Kidney epithelial cell (primary cell): ENCODE results near the gene JARID2. TPM values are rescaled to one million over a fixed set of nuclear protein-coding genes. Genes with fewer than 3 reads are reported as not detected.

ENCODE experiments used
- DNase-seq: peaks from one replicate; pipeline ENCODE4 v3.0.0-alpha.2; 2010; ENCODE audit warnings: low read depth
- H3K27me3 ChIP-seq: 2 replicates; pipeline ENCODE4 v1.6.0; 2011; ENCODE audit warnings: low read length; ENCODE audit not compliant: control insufficient read depth, insufficient read depth
- H3K36me3 ChIP-seq: 2 replicates; pipeline ENCODE4 v1.5.1; 2011; ENCODE audit warnings: low read length; ENCODE audit not compliant: control insufficient read depth, insufficient read depth
- H3K4me3 ChIP-seq: 2 replicates; pipeline ENCODE4 v1.5.1; 2011; ENCODE audit warnings: low read depth, mild to moderate bottlenecking, control low read depth, low read length
- total RNA-seq: library from RNA; depleted of rRNA; stranded (reverse); fragments of >200 nt; gene quantifications from 2 replicates; pipeline ENCODE4 v1.2.3, GENCODE V29; 2015
- TF ChIP-seq, protein P1 (sequence below): IDR thresholded peaks from 2 replicates; pipeline ENCODE4 v1.5.1; 2011; ENCODE audit warnings: mild to moderate bottlenecking, moderate library complexity, low read length, control low read depth, inconsistent platforms; ENCODE audit not compliant: insufficient read depth, poor library complexity, severe bottlenecking

JARID2 gene
- total RNA-seq, 1 donor from 2014 or later: 15.2 TPM

DNA sequence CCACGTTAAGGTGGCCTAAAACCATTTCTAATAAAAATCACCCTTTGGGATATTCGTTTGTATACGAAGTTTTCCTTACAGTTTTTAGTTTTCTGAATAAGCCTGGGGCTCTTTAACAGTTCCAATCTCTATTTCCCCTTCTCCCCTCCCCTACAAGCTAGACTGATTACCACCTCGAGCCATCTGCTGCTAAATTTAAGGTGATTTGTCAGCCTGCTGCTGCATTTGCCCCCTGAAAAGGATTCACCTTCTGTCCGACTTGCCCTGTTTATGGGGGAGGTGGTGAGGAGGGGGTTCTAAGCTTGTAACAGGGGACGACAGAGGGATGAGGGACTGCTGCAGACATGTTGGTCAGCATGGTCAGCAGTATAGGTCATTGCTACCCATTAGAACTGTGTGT is 146.3 kb downstream of the JARID2 start:
- DNase-seq: no peak
- H3K27me3 ChIP-seq: no peaks in the 10 kb centered on the region
- H3K4me3 ChIP-seq: no peak overlapping the region
- H3K36me3 ChIP-seq: no peaks in the 10 kb centered on the region
- TF ChIP-seq, protein P1, sequence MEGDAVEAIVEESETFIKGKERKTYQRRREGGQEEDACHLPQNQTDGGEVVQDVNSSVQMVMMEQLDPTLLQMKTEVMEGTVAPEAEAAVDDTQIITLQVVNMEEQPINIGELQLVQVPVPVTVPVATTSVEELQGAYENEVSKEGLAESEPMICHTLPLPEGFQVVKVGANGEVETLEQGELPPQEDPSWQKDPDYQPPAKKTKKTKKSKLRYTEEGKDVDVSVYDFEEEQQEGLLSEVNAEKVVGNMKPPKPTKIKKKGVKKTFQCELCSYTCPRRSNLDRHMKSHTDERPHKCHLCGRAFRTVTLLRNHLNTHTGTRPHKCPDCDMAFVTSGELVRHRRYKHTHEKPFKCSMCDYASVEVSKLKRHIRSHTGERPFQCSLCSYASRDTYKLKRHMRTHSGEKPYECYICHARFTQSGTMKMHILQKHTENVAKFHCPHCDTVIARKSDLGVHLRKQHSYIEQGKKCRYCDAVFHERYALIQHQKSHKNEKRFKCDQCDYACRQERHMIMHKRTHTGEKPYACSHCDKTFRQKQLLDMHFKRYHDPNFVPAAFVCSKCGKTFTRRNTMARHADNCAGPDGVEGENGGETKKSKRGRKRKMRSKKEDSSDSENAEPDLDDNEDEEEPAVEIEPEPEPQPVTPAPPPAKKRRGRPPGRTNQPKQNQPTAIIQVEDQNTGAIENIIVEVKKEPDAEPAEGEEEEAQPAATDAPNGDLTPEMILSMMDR: no peak

DNA sequence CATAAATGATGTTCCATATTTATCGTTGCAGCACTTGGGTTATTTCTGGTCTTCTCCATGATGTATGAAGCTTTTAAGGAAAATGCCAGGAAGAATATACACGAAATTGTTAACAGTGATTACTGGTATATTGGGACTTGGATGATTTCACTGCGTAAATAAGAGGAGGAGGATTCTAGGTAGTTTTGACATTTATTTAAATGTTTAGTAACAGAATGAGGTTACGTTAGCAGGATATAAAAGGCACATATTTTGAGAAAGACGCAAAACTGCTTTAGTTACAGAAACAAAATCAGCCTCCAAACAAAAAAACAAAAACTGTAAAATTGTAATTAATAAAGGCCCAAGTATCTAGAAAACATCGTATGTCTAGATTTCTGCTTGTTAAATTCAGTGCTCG is 147.7 kb downstream of the JARID2 start:
- no peak for DNase-seq
- Histone ChIP-seq H3K36me3 (no peaks in the 10 kb centered on the region), H3K27me3 (no peaks in the 10 kb centered on the region), H3K4me3 (no peak overlapping the region)
- TF ChIP-seq, protein P1: no peak

DNA sequence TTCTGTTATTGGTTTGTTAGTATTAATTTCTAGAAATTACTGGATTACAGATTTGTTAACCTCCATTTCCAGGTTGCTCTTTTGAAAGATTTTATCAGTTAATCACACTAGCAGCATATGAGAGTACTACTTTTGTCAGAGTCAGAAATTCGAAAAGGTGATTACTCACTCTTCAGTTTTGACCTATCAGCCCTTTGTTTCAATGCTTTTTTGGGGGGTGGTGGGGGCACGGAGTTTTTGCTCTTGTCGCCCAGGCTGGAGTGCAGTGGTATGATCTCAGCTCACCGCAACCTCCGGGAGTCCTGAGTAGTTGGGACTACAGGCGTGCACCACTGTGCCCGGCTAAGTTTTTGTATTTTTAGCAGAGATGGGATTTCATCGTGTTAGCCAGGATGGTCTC is 149.2 kb downstream of the JARID2 start:
- Histone ChIP-seq H3K27me3 (no peaks in the 10 kb centered on the region), H3K36me3 (no peaks in the 10 kb centered on the region), H3K4me3 (no peak overlapping the region)
- DNase-seq: no peak
- TF ChIP-seq, protein P1: no peak

DNA sequence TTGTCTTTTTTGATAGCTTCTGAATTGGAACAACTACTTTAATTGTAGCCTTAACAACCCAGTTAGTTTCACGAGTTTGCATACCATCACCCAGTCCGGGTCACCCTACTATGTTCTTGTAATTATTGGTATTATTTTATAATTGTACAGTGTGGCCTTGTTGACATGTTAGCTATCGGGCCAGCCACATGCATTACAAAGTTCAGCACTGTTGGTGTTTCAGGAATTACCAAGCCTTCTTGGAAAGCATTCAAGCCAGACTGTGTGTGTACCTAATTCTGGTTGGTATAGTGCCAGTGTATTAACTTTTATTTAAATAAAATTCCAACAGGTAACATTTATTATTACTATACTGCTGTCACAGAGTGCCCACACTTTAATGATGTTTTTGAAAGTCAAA is 150.9 kb downstream of the JARID2 start:
- DNase-seq: no peak
- TF ChIP-seq, protein P1: no peak
- H3K27me3 ChIP-seq: no peaks in the 10 kb centered on the region
- H3K36me3 ChIP-seq: no peaks in the 10 kb centered on the region
- no peak overlapping the region for H3K4me3 ChIP-seq

DNA sequence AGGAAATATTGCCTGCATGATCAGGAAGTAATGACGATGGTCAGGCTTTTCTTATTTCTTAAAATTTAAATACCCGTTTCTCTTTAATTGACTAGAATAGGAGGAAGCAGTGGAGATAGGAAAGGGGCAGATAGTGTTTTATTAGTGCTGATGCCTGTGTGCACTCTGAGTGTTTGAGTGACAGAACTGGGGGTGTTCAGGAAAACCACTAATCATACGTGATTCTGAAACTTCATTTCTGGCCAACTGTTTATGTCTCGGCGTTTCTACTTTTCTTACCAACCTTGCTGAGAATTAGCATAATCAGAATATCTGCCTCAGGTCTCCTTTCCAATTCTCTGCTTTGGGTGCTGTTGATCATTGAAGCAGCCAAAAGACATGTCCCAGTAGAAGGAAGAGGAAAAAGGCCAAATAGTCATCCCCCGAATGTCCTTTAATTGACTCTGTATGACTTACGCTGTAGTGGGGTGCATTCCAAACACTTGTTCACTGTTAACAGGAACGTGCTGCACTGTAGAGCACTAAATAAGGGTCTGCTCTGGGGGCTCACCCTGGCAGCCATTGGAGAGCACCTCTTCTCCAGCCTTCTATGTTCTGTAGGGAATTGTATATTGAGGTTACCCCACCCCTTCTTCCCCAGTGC is 152.9 kb downstream of the JARID2 start:
- DNase-seq: no peak
- no peaks in the 10 kb centered on the region for H3K36me3 ChIP-seq
- TF ChIP-seq, protein P1: no peak
- no peaks in the 10 kb centered on the region for H3K27me3 ChIP-seq
- H3K4me3 ChIP-seq: no peak overlapping the region
